Keratinocyte (primary cell): ENCODE results near the gene THAP3. TPM values are rescaled to one million over a fixed set of nuclear protein-coding genes. Genes with fewer than 3 reads are reported as not detected.

Source experiments
- DNase-seq: peaks from one replicate; pipeline ENCODE4 v3.0.0-alpha.2; 2011; ENCODE audit warnings: low read depth, missing footprints, low spot score
- FAIRE-seq: peaks from 2 replicates; lab custom pipeline; 2011; peaks lifted over from hg19 to GRCh38; lab: Jason Lieb, UNC
- H2AFZ ChIP-seq: 2 replicates; pipeline ENCODE4 v1.6.0; 2012; ENCODE audit warnings: low read length, control low read depth, inconsistent platforms; ENCODE audit not compliant: control insufficient read depth
- H3K27ac ChIP-seq: 2 replicates; pipeline ENCODE4 v1.5.1; 2011; ENCODE audit warnings: low read length; ENCODE audit not compliant: control insufficient read depth, insufficient read depth
- H3K27me3 ChIP-seq: 3 replicates; pipeline ENCODE4 v1.6.0; 2011; ENCODE audit warnings: low read length; ENCODE audit not compliant: control insufficient read depth, insufficient read depth; ENCODE audit errors: extremely low read depth
- H3K36me3 ChIP-seq, 2 experiments: 2 replicates in 1 of 2; 3 replicates in 1 of 2; pipeline ENCODE4 v1.5.1; 2011; ENCODE audit warnings: low read length in 2 of 2, mild to moderate bottlenecking in 1 of 2; ENCODE audit not compliant: control insufficient read depth in 2 of 2, insufficient read depth in 2 of 2; ENCODE audit errors: extremely low read depth in 1 of 2
- H3K4me1 ChIP-seq: 3 replicates; pipeline ENCODE4 v1.5.1; 2011; ENCODE audit warnings: low read length; ENCODE audit not compliant: control insufficient read depth, insufficient read depth; ENCODE audit errors: extremely low read depth
- H3K4me2 ChIP-seq: 3 replicates; pipeline ENCODE4 v1.6.0; 2011; ENCODE audit warnings: low read depth, low read length; ENCODE audit not compliant: control insufficient read depth, insufficient read depth; ENCODE audit errors: extremely low read depth
- H3K4me3 ChIP-seq, 3 experiments: fragments of 200-600 bp in 1 of 3; sonication (generic) in 1 of 3; 2 replicates in 2 of 3; 3 replicates in 1 of 3; pipeline ENCODE4 v1.5.1; 2011 to 2016; ENCODE audit warnings: low read length in 3 of 3, mild to moderate bottlenecking in 3 of 3, control low read depth in 2 of 3, inconsistent platforms in 1 of 3, low read depth in 1 of 3, mixed read lengths in 1 of 3, mixed run types in 1 of 3, moderate library complexity in 1 of 3; ENCODE audit not compliant: control insufficient read depth in 2 of 3, insufficient read depth in 2 of 3; ENCODE audit errors: extremely low read depth in 1 of 3
- H3K79me2 ChIP-seq: 2 replicates; pipeline ENCODE4 v1.6.0; 2012; ENCODE audit warnings: low read length; ENCODE audit not compliant: control insufficient read depth, insufficient read depth
- H3K9ac ChIP-seq: 3 replicates; pipeline ENCODE4 v1.6.0; 2011; ENCODE audit warnings: low read length; ENCODE audit not compliant: control insufficient read depth, insufficient read depth; ENCODE audit errors: extremely low read depth
- H3K9me1 ChIP-seq: 3 replicates; pipeline ENCODE4 v1.6.0; 2011; ENCODE audit warnings: low read length; ENCODE audit not compliant: control insufficient read depth, insufficient read depth; ENCODE audit errors: extremely low read depth
- H3K9me3 ChIP-seq: 2 replicates; pipeline ENCODE4 v1.5.1; 2012; ENCODE audit warnings: low read depth, low read length; ENCODE audit not compliant: control insufficient read depth
- H4K20me1 ChIP-seq: 3 replicates; pipeline ENCODE4 v1.6.0; 2011; ENCODE audit warnings: low read length; ENCODE audit not compliant: control insufficient read depth, insufficient read depth; ENCODE audit errors: extremely low read depth
- CTCF ChIP-seq, 3 experiments: IDR thresholded peaks in 1 of 3; conservative IDR thresholded peaks in 1 of 3; optimal IDR thresholded peaks in 1 of 3; 2 replicates in 2 of 3; 3 replicates in 1 of 3; pipeline versions ENCODE3 to v1.5.1; 2011; ENCODE audit warnings: low read length in 3 of 3, mild to moderate bottlenecking in 3 of 3, moderate library complexity in 2 of 3, control low read depth in 1 of 3, inconsistent platforms in 1 of 3; ENCODE audit not compliant: insufficient read depth in 2 of 3; ENCODE audit errors: extremely low read depth in 1 of 3
- EZH2 ChIP-seq: IDR thresholded peaks from one replicate; pipeline ENCODE4 v1.6.1; 2012; ENCODE audit warnings: inconsistent platforms, mild to moderate bottlenecking, low read length, moderate library complexity
- dilution Hi-C: fragments of 300-500 bp; cut with MboI; formaldehyde crosslinking; loops from one replicate; pipeline ENCODE4 v1.7.0; 2020; ENCODE audit warnings: low sequenced_read_pairs; ENCODE audit not compliant: extremely low pct_ligation_motif_present
- polyA plus RNA-seq, 5 experiments: library from polyadenylated mRNA; depleted of rRNA in 3 of 5; stranded (reverse) in 3 of 5; stranded (forward) in 1 of 5; unstranded in 1 of 5; fragments of >200 nt; gene quantifications; 1 replicate in 1 of 5; 2 replicates in 3 of 5; 3 replicates in 1 of 5; pipeline versions ENCODE4 v1.2.1 to v1.2.3, GENCODE V29; 2011 to 2012; ENCODE audit warnings: missing spikeins in 2 of 5, low read depth in 1 of 5, low replicate concordance in 1 of 5

THAP3 gene
- polyA plus RNA-seq, 1 donor (not counting 4 experiments of a cell fraction or from before 2014, with no cell fraction given) = 5.1 TPM

- H3K27ac ChIP-seq = no peak overlapping the region
- TF ChIP-seq EZH2 (no peak), CTCF (optimal IDR thresholded peaks at IDR 0.05 in 1 of 3, IDR thresholded peaks at IDR 0.05 in 1 of 3, conservative IDR thresholded peaks at IDR 0.05 in 1 of 3; ENCODE audit: extremely low read depth in 1 of 3, insufficient read depth in 2 of 3, low read length in 3 of 3) (no peak)
- H2AFZ ChIP-seq = no peak overlapping the region
- H3K9me3 ChIP-seq = no peaks in the 10 kb centered on the region
- peaks cover 8% of the 10 kb centered on the region for H3K4me1 ChIP-seq
- peaks cover 24% of the 10 kb centered on the region for H3K79me2 ChIP-seq
- H3K9ac ChIP-seq = no peak overlapping the region
- H3K9me1 ChIP-seq = no peaks in the 10 kb centered on the region
- H3K4me3 ChIP-seq = no peak overlapping the region
- H3K27me3 ChIP-seq = no peaks in the 10 kb centered on the region
- peaks cover 21 to 22% of the 10 kb centered on the region in 2 experiments for H3K36me3 ChIP-seq
- no peak overlapping the region for H3K4me2 ChIP-seq
- H4K20me1 ChIP-seq = no peaks in the 10 kb centered on the region
- FAIRE-seq (no peak), DNase-seq (no peak)
- dilution Hi-C loops = no loop called here
Observed at GRCh38 chr1:6630027-6630426, 5.4 kb downstream of the THAP3 start.

DNA sequence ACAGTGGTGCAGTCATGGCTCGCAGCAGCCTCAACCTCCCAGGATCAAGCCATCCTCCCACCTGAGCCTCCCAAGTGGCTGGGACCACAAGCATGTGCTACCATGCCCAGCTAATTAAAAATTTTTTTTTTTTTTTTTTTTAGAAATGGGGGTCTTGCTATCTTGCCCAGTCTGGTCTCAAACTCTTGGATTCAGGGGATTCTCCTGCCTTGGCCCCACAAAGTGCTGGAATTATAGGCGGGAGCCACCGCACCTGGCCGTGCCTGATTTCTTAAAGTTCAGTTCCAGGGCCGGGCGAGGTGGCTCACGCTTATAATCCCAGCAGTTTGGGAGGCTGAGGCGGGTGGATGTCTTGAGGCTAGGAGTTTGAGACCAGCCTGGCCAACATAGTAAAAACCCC is 6.4 kb downstream of the THAP3 start:
- H3K4me1 ChIP-seq = peaks cover 3% of the 10 kb centered on the region
- H3K9me1 ChIP-seq = no peaks in the 10 kb centered on the region
- no peaks in the 10 kb centered on the region for H3K9me3 ChIP-seq
- H3K79me2 ChIP-seq = peaks cover 21% of the 10 kb centered on the region
- H2AFZ ChIP-seq = no peak overlapping the region
- no peaks in the 10 kb centered on the region for H3K27me3 ChIP-seq
- no peak for TF ChIP-seq EZH2
- TF ChIP-seq CTCF (optimal IDR thresholded peaks at IDR 0.05 in 1 of 3, IDR thresholded peaks at IDR 0.05 in 1 of 3, conservative IDR thresholded peaks at IDR 0.05 in 1 of 3; ENCODE audit: extremely low read depth in 1 of 3, insufficient read depth in 2 of 3, low read length in 3 of 3) = no peak
- no peak overlapping the region for H3K9ac ChIP-seq
- DNase-seq = no peak
- peaks cover 25% of the 10 kb centered on the region in 2 experiments for H3K36me3 ChIP-seq
- H3K27ac ChIP-seq = no peak overlapping the region
- dilution Hi-C loops = no loop called here
- H3K4me2 ChIP-seq = no peak overlapping the region
- FAIRE-seq = no peak
- H3K4me3 ChIP-seq = no peak overlapping the region
- H4K20me1 ChIP-seq = no peaks in the 10 kb centered on the region
